H1 (cell line): ENCODE data around the gene ONECUT3.

Experiments
- CTCF ChIP-seq, 3 experiments: IDR thresholded peaks; 1 replicate in 2 of 3; 2 replicates in 1 of 3; pipeline versions ENCODE4 v1.5.1 to v1.6.1; 2011; ENCODE audit warnings: low read length in 3 of 3, mild to moderate bottlenecking in 3 of 3, inconsistent platforms in 2 of 3, low read depth in 1 of 3, moderate library complexity in 1 of 3; ENCODE audit not compliant: insufficient read depth in 1 of 3; ENCODE audit errors: control extremely low read depth in 1 of 3
- GABPA ChIP-seq: IDR thresholded peaks from 2 replicates; pipeline ENCODE4 v1.6.1; 2011; ENCODE audit warnings: mild to moderate bottlenecking, low read length, moderate library complexity, borderline replicate concordance; ENCODE audit not compliant: insufficient read depth
- KDM5A ChIP-seq: fragments of 200-600 bp; IDR thresholded peaks from 2 replicates; pipeline ENCODE4 v1.7.1; 2012; ENCODE audit warnings: mild to moderate bottlenecking, low read length, inconsistent platforms, mixed read lengths
- POLR2AphosphoS5 ChIP-seq: IDR thresholded peaks from 2 replicates; pipeline ENCODE4 v1.6.1; 2011; ENCODE audit warnings: low read depth, low read length
- POU5F1 ChIP-seq: IDR thresholded peaks from 2 replicates; pipeline ENCODE4 v1.6.1; 2011; ENCODE audit warnings: low read depth, mild to moderate bottlenecking, low read length, moderate library complexity
- RBBP5 ChIP-seq: IDR thresholded peaks from 2 replicates; pipeline ENCODE4 v1.7.1; 2012; ENCODE audit warnings: low read depth, mild to moderate bottlenecking, inconsistent platforms, low read length, moderate library complexity, borderline replicate concordance
- SIN3A ChIP-seq, 2 experiments: IDR thresholded peaks in 1 of 2; conservative IDR thresholded peaks in 1 of 2; 2 replicates each; pipeline ENCODE4 v1.6.1; 2011 to 2012; ENCODE audit warnings: low read length in 2 of 2, improper control_type of control experiment in 1 of 2, low read depth in 1 of 2, mild to moderate bottlenecking in 1 of 2
- SP4 ChIP-seq: IDR thresholded peaks from 2 replicates; pipeline ENCODE4 v1.6.1; 2012; ENCODE audit warnings: low read length, inconsistent platforms
- YY1 ChIP-seq: IDR thresholded peaks from 2 replicates; pipeline ENCODE4 v1.6.1; 2011; ENCODE audit warnings: low read depth, mild to moderate bottlenecking, low read length
- ZNF274 ChIP-seq: IDR thresholded peaks from 2 replicates; pipeline ENCODE4 v1.7.0; 2012; ENCODE audit warnings: low read length, borderline replicate concordance; ENCODE audit errors: extremely low read depth

- TF ChIP-seq YY1 (no peak), KDM5A (no peak), CTCF (IDR thresholded peaks at IDR 0.05; ENCODE audit: control extremely low read depth in 1 of 3, insufficient read depth in 1 of 3, low read depth in 1 of 3, low read length in 3 of 3) (no peak), ZNF274 (no peak), POLR2AphosphoS5 (no peak), SP4 (no peak), POU5F1 (no peak), SIN3A (conservative IDR thresholded peaks at IDR 0.05 in 1 of 2, IDR thresholded peaks at IDR 0.05 in 1 of 2; ENCODE audit: low read depth in 1 of 2, low read length in 2 of 2) (no peak), GABPA (no peak), RBBP5 (no peak)
These were observed 30.0 kb downstream of the ONECUT3 start for GRCh38 chr19:1783354-1783753.
